ENCODE results near the gene UBE2G1.

DNA sequence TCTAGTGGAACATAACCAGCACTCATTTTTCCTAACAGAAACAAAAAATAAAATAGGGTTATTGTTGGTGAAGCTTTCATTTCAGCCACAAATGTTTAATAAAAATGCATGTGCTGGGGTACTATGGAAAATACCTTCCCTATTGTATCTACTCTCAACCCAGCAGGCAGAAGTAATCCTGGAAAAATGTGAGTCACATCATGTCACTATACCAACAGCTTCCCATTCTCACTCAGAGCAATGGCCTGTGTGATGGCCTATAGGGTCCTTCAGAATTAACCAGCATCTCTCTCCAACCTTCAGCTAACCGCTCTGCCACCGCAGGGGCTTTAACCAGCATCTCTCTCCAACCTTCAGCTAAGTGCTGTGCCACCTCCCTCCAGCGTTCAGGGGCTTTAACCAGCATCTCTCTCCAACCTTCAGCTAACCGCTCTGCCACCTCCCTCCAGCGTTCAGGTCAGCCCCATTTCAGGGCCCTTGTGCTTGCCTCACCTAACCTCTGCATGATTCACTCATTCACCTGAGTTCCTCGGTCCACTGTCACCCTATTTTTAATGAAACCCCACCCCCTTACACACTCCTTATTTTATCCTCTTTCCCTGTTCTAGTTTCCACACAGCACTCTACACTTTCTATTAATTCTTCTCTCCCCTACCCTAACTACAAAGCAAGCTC lies 34.0 kb downstream of the UBE2G1 start:
- TF ChIP-seq, protein P1, sequence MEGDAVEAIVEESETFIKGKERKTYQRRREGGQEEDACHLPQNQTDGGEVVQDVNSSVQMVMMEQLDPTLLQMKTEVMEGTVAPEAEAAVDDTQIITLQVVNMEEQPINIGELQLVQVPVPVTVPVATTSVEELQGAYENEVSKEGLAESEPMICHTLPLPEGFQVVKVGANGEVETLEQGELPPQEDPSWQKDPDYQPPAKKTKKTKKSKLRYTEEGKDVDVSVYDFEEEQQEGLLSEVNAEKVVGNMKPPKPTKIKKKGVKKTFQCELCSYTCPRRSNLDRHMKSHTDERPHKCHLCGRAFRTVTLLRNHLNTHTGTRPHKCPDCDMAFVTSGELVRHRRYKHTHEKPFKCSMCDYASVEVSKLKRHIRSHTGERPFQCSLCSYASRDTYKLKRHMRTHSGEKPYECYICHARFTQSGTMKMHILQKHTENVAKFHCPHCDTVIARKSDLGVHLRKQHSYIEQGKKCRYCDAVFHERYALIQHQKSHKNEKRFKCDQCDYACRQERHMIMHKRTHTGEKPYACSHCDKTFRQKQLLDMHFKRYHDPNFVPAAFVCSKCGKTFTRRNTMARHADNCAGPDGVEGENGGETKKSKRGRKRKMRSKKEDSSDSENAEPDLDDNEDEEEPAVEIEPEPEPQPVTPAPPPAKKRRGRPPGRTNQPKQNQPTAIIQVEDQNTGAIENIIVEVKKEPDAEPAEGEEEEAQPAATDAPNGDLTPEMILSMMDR (IDR thresholded peaks at IDR 0.05): no peak
- no peak for TF ChIP-seq POLR2A (IDR thresholded peaks at IDR 0.05)

Measured in body of pancreas (tissue), 4 donors.